Skeletal muscle tissue (tissue), 4 donors: Measurements from ENCODE around the gene KCNJ1. TPM values are rescaled to one million over a fixed set of nuclear protein-coding genes. Genes with fewer than 3 reads are reported as not detected.

Experiments
- H3K27ac ChIP-seq: one replicate; pipeline ENCODE4 v1.7.0; 2013; ENCODE audit warnings: mild to moderate bottlenecking, low read depth, low read length, inconsistent platforms
- H3K27me3 ChIP-seq, 3 donors: one replicate each; pipeline ENCODE4 v1.7.0; 2013; ENCODE audit warnings: low read length in 3 of 3; ENCODE audit not compliant: control insufficient read depth in 3 of 3, insufficient read depth in 3 of 3
- H3K36me3 ChIP-seq, 3 donors: one replicate each; pipeline ENCODE4 v1.7.0; 2013; ENCODE audit warnings: low read length in 3 of 3; ENCODE audit not compliant: control insufficient read depth in 3 of 3, insufficient read depth in 3 of 3
- H3K4me1 ChIP-seq, 3 donors: one replicate each; pipeline ENCODE4 v1.7.0; 2013; ENCODE audit warnings: low read length in 3 of 3, mild to moderate bottlenecking in 3 of 3; ENCODE audit not compliant: control insufficient read depth in 3 of 3, insufficient read depth in 3 of 3
- H3K4me3 ChIP-seq, 3 donors: one replicate each; pipeline ENCODE4 v1.7.0; 2013; ENCODE audit warnings: low read length in 3 of 3
- H3K9ac ChIP-seq, 3 donors: one replicate each; pipeline ENCODE4 v1.7.0; 2013; ENCODE audit warnings: low read length in 3 of 3, mild to moderate bottlenecking in 3 of 3, moderate library complexity in 2 of 3, low read depth in 1 of 3
- H3K9me3 ChIP-seq, 3 donors: one replicate each; pipeline ENCODE4 v1.7.0; 2013; ENCODE audit warnings: low read length in 3 of 3; ENCODE audit not compliant: control insufficient read depth in 3 of 3
- total RNA-seq: library from RNA; depleted of rRNA; stranded (reverse); fragments of >200 nt; gene quantifications from one replicate; pipeline ENCODE4 v1.2.3, GENCODE V29; 2014
- donor health status: Osteomylitis.

Gene KCNJ1
- total RNA-seq, 1 donor from 2014 or later = not detected

GRCh38 chr11:128909438-128910125, 42.5 kb upstream of the KCNJ1 start:
- H3K9ac ChIP-seq = no peak overlapping the region

GRCh38 chr11:128908391-128909246, 41.5 kb upstream of the KCNJ1 start:
- Histone ChIP-seq H3K36me3 (no peaks in the 10 kb centered on the region), H3K9ac (no peak overlapping the region), H3K9me3 (no peaks in the 10 kb centered on the region), H3K27me3 (peaks cover 17 to 45% (median 23%) of the 10 kb centered on the region in 3 donors), H3K4me1 (peaks cover 4 to 7% (median 5%) of the 10 kb centered on the region in 3 donors), H3K27ac (peak overlapping the region; percentile 25), H3K4me3 (no peak overlapping the region)

More at GRCh38 chr11:128909438-128910125, 42.5 kb upstream of the KCNJ1 start:
- H3K27ac ChIP-seq = peak overlapping the region; percentile 7
- no peaks in the 10 kb centered on the region for H3K9me3 ChIP-seq
- no peak overlapping the region for H3K4me3 ChIP-seq
- H3K27me3 ChIP-seq = peaks cover 14 to 43% (median 17%) of the 10 kb centered on the region in 3 donors
- peaks cover 4 to 5% (median 4%) of the 10 kb centered on the region in 3 donors for H3K4me1 ChIP-seq
- H3K36me3 ChIP-seq = no peaks in the 10 kb centered on the region

- peak overlapping the region; percentile 62 for H3K27ac ChIP-seq
- peaks cover 15 to 48% (median 25%) of the 10 kb centered on the region in 3 donors for H3K27me3 ChIP-seq
- H3K9me3 ChIP-seq = no peaks in the 10 kb centered on the region
- H3K4me1 ChIP-seq = peaks cover 4 to 7% (median 5%) of the 10 kb centered on the region in 3 donors
- H3K4me3 ChIP-seq = no peak overlapping the region
- H3K36me3 ChIP-seq = no peaks in the 10 kb centered on the region
- no peak overlapping the region for H3K9ac ChIP-seq
These were observed 40.5 kb upstream of the KCNJ1 start for GRCh38 chr11:128907585-128907984.

- Histone ChIP-seq H3K9me3 (no peaks in the 10 kb centered on the region), H3K4me3 (peak overlapping the region in 1 of 3 donors; percentile 35), H3K9ac (no peak overlapping the region), H3K27me3 (peaks cover 24 to 46% (median 25%) of the 10 kb centered on the region in 3 donors), H3K36me3 (no peaks in the 10 kb centered on the region), H3K27ac (peak overlapping the region; percentile 62), H3K4me1 (peaks cover 4 to 7% (median 5%) of the 10 kb centered on the region in 3 donors)
These were observed 39.3 kb upstream of the KCNJ1 start for GRCh38 chr11:128906185-128907050.

- no peaks in the 10 kb centered on the region for H3K36me3 ChIP-seq
- no peak overlapping the region for H3K9ac ChIP-seq
- peak overlapping the region; percentile 62 for H3K27ac ChIP-seq
- H3K9me3 ChIP-seq = no peaks in the 10 kb centered on the region
- peaks cover 24 to 43% (median 25%) of the 10 kb centered on the region in 3 donors for H3K27me3 ChIP-seq
- peaks cover 4 to 7% (median 5%) of the 10 kb centered on the region in 3 donors for H3K4me1 ChIP-seq
- H3K4me3 ChIP-seq = peak overlapping the region; percentile 38 to 52 (median 50)
These were observed 38.5 kb upstream of the KCNJ1 start for GRCh38 chr11:128905345-128906184.

- H3K36me3 ChIP-seq = no peaks in the 10 kb centered on the region
- peak overlapping the region; percentile 38 to 52 (median 45) for H3K4me3 ChIP-seq
- peaks cover 4 to 7% (median 5%) of the 10 kb centered on the region in 3 donors for H3K4me1 ChIP-seq
- H3K9ac ChIP-seq = no peak overlapping the region
- peaks cover 24 to 42% (median 25%) of the 10 kb centered on the region in 3 donors for H3K27me3 ChIP-seq
- H3K9me3 ChIP-seq = no peaks in the 10 kb centered on the region
- H3K27ac ChIP-seq = peak overlapping the region; percentile 62
These were observed 37.7 kb upstream of the KCNJ1 start for GRCh38 chr11:128904656-128905344.

GRCh38 chr11:128904303-128904655, 37.2 kb upstream of the KCNJ1 start:
- H3K9me3 ChIP-seq = no peaks in the 10 kb centered on the region
- peaks cover 4 to 7% (median 5%) of the 10 kb centered on the region in 3 donors for H3K4me1 ChIP-seq
- H3K36me3 ChIP-seq = no peaks in the 10 kb centered on the region
- H3K4me3 ChIP-seq = no peak overlapping the region
- H3K9ac ChIP-seq = no peak overlapping the region
- H3K27me3 ChIP-seq = peaks cover 24 to 38% (median 25%) of the 10 kb centered on the region in 3 donors
- peak overlapping the region; percentile 47 for H3K27ac ChIP-seq

GRCh38 chr11:128903248-128904061, 36.4 kb upstream of the KCNJ1 start:
- no peaks in the 10 kb centered on the region for H3K9me3 ChIP-seq
- no peak overlapping the region for H3K9ac ChIP-seq
- no peaks in the 10 kb centered on the region for H3K36me3 ChIP-seq
- H3K4me1 ChIP-seq = peaks cover 2 to 5% (median 4%) of the 10 kb centered on the region in 3 donors
- no peak overlapping the region for H3K4me3 ChIP-seq
- H3K27me3 ChIP-seq = peaks cover 24 to 30% (median 25%) of the 10 kb centered on the region in 3 donors
- H3K27ac ChIP-seq = no peak overlapping the region
